Right hindlimb (tissue), 1 donor: ENCODE results near the gene RORC.

Source experiments
- DNase-seq: peaks from one replicate; pipeline ENCODE4 v3.0.0-alpha.2; 2018

The RORC gene

GRCh38 chr1:151847867-151848596 lies 16.4 kb upstream of the RORC start:
- no peak for DNase-seq

- no peak for DNase-seq
Measured at GRCh38 chr1:151846686-151847237, 15.2 kb upstream of the RORC start.

GRCh38 chr1:151846062-151846568 lies 14.5 kb upstream of the RORC start:
- DNase-seq: no peak

- no peak for DNase-seq
Measured at GRCh38 chr1:151843398-151843797, 11.8 kb upstream of the RORC start.

GRCh38 chr1:151841141-151841540 lies 9.5 kb upstream of the RORC start:
- DNase-seq: no peak

- DNase-seq: no peak
Measured at GRCh38 chr1:151840421-151840820, 8.8 kb upstream of the RORC start.

- peak; percentile 64 for DNase-seq
Measured at GRCh38 chr1:151839457-151840403, 8.1 kb upstream of the RORC start, which contains the start of gene C2CD4D. C2CD4D (minus strand) TSS chr1:151839820; CDS start chr1:151838989, 831 bp downstream.

- no peak for DNase-seq
Measured at GRCh38 chr1:151839082-151839412, 7.4 kb upstream of the RORC start.

- DNase-seq: peak; percentile 41
Measured at GRCh38 chr1:151838222-151839081, 6.8 kb upstream of the RORC start.

GRCh38 chr1:151837884-151838221 lies 6.3 kb upstream of the RORC start:
- no peak for DNase-seq

GRCh38 chr1:151837197-151837596 lies 5.6 kb upstream of the RORC start:
- DNase-seq: no peak

GRCh38 chr1:151835596-151835995 lies 4.0 kb upstream of the RORC start:
- DNase-seq: no peak

- no peak for DNase-seq
Measured at GRCh38 chr1:151834239-151834638, 2.6 kb upstream of the RORC start.

- DNase-seq: no peak
Measured at GRCh38 chr1:151833172-151833900, 1.7 kb upstream of the RORC start.

- DNase-seq: peak; percentile 41
Measured at GRCh38 chr1:151832318-151832980, 847 bp upstream of the RORC start.

- DNase-seq: no peak
Measured at GRCh38 chr1:151831256-151831591, 378 bp downstream of the RORC start.

- no peak for DNase-seq
Measured at GRCh38 chr1:151830055-151830454, 1.5 kb downstream of the RORC start.

- DNase-seq: no peak
Measured at GRCh38 chr1:151829352-151830046, 2.1 kb downstream of the RORC start.

GRCh38 chr1:151828921-151829320 lies 2.7 kb downstream of the RORC start:
- no peak for DNase-seq

GRCh38 chr1:151827853-151828252 lies 3.7 kb downstream of the RORC start:
- no peak for DNase-seq
